WTC11 (cell line): ENCODE data around the gene AP3D1. TPM values are rescaled to one million over a fixed set of nuclear protein-coding genes. Genes with fewer than 3 reads are reported as not detected.
A peak's percentile ranks its signal among the peaks of the same experiment; 100 is the strongest.

ENCODE experiments used
- ATF2 ChIP-seq: sonication (generic); formaldehyde crosslinking; IDR thresholded peaks from 2 replicates; pipeline ENCODE4 v1.8.1; 2022; ENCODE audit warnings: low read depth, missing genetic modification reagents, borderline replicate concordance
- CDX4 ChIP-seq: fragments of 250-450 bp; sonication (Bioruptor Pico); IDR thresholded peaks from 2 replicates; pipeline ENCODE4 v1.9.0; 2021; ENCODE audit warnings: moderate library complexity, mild to moderate bottlenecking, inconsistent platforms, borderline replicate concordance
- CREB1 ChIP-seq: sonication (generic); formaldehyde crosslinking; IDR thresholded peaks from 2 replicates; pipeline ENCODE4 v1.8.0; 2023; ENCODE audit warnings: mild to moderate bottlenecking, missing genetic modification reagents
- CTCF ChIP-seq: fragments of 200-600 bp; IDR thresholded peaks from 2 replicates; pipeline ENCODE4 v1.8.0; 2022; ENCODE audit warnings: antibody characterized with exemption
- E2F4 ChIP-seq: sonication (generic); formaldehyde crosslinking; IDR thresholded peaks from 2 replicates; pipeline ENCODE4 v1.8.1; 2022; ENCODE audit warnings: low read depth, mild to moderate bottlenecking, moderate library complexity, missing genetic modification reagents, borderline replicate concordance
- ESRRA ChIP-seq: sonication (generic); formaldehyde crosslinking; IDR thresholded peaks from 2 replicates; pipeline ENCODE4 v1.8.1; 2022; ENCODE audit warnings: mild to moderate bottlenecking, missing genetic modification reagents, borderline replicate concordance
- ETV6 ChIP-seq: sonication (generic); formaldehyde crosslinking; IDR thresholded peaks from 2 replicates; pipeline ENCODE4 v1.8.1; 2022; ENCODE audit warnings: mild to moderate bottlenecking, missing genetic modification reagents
- FOXJ3 ChIP-seq: sonication (generic); formaldehyde crosslinking; IDR thresholded peaks from 2 replicates; pipeline ENCODE4 v1.9.0; 2021; ENCODE audit warnings: missing genetic modification reagents, mild to moderate bottlenecking, borderline replicate concordance
- FOXP1 ChIP-seq: sonication (generic); formaldehyde crosslinking; IDR thresholded peaks from 2 replicates; pipeline ENCODE4 v1.8.0; 2022; ENCODE audit warnings: missing genetic modification reagents, mild to moderate bottlenecking, moderate library complexity, borderline replicate concordance
- MXD4 ChIP-seq: fragments of 250-450 bp; sonication (Bioruptor Pico); IDR thresholded peaks from 2 replicates; pipeline ENCODE4 v1.8.0; 2021; ENCODE audit warnings: mild to moderate bottlenecking, moderate library complexity, borderline replicate concordance
- NFE2L1 ChIP-seq: sonication (generic); formaldehyde crosslinking; IDR thresholded peaks from 2 replicates; pipeline ENCODE4 v1.8.1; 2023; ENCODE audit warnings: missing genetic modification reagents
- NR2C2 ChIP-seq: sonication (generic); formaldehyde crosslinking; IDR thresholded peaks from 2 replicates; pipeline ENCODE4 v1.8.0; 2022; ENCODE audit warnings: mild to moderate bottlenecking, missing genetic modification reagents
- TCF7 ChIP-seq: sonication (generic); formaldehyde crosslinking; IDR thresholded peaks from 2 replicates; pipeline ENCODE4 v1.8.0; 2022; ENCODE audit warnings: mild to moderate bottlenecking, low read depth, missing genetic modification reagents, moderate library complexity
- TEAD4 ChIP-seq: sonication (generic); formaldehyde crosslinking; IDR thresholded peaks from 2 replicates; pipeline ENCODE4 v1.8.0; 2022; ENCODE audit warnings: mild to moderate bottlenecking, missing genetic modification reagents
- USF1 ChIP-seq: sonication (generic); formaldehyde crosslinking; IDR thresholded peaks from 2 replicates; pipeline ENCODE4 v1.8.0; 2022; ENCODE audit warnings: mild to moderate bottlenecking, missing genetic modification reagents
- USF2 ChIP-seq: sonication (generic); formaldehyde crosslinking; IDR thresholded peaks from 2 replicates; pipeline ENCODE4 v1.8.1; 2023; ENCODE audit warnings: mild to moderate bottlenecking, missing genetic modification reagents, moderate library complexity
- ZBTB21 ChIP-seq: sonication (generic); formaldehyde crosslinking; IDR thresholded peaks from 2 replicates; pipeline ENCODE4 v1.8.1; 2023; ENCODE audit warnings: mild to moderate bottlenecking, missing genetic modification reagents, borderline replicate concordance
- ZNF138 ChIP-seq: sonication (generic); formaldehyde crosslinking; conservative IDR thresholded peaks from 2 replicates; pipeline ENCODE4 v1.8.1; 2022; ENCODE audit warnings: mild to moderate bottlenecking, moderate library complexity, missing genetic modification reagents
- ZNF219 ChIP-seq: sonication (generic); formaldehyde crosslinking; IDR thresholded peaks from 2 replicates; pipeline ENCODE4 v1.8.0; 2023; ENCODE audit warnings: missing genetic modification reagents, mild to moderate bottlenecking, borderline replicate concordance
- ZNF263 ChIP-seq: sonication (generic); formaldehyde crosslinking; IDR thresholded peaks from 2 replicates; pipeline ENCODE4 v1.8.1; 2022; ENCODE audit warnings: low read depth, mild to moderate bottlenecking, moderate library complexity, missing genetic modification reagents
- ZNF396 ChIP-seq: fragments of 250-450 bp; sonication (Bioruptor Pico); IDR thresholded peaks from 2 replicates; pipeline ENCODE4 v1.8.0; 2021; ENCODE audit warnings: mild to moderate bottlenecking, moderate library complexity, borderline replicate concordance
- ZNF423 ChIP-seq: fragments of 250-450 bp; sonication (Bioruptor Pico); IDR thresholded peaks from 2 replicates; pipeline ENCODE4 v2.1.2; 2022; ENCODE audit warnings: mild to moderate bottlenecking, moderate library complexity
- total RNA-seq: library from RNA; stranded (reverse); gene quantifications from 3 replicates; pipeline ENCODE4 v1.2.3, GENCODE V29; 2021
- TF ChIP-seq, protein P1 (sequence below): sonication (generic); formaldehyde crosslinking; IDR thresholded peaks from 2 replicates; pipeline ENCODE4 v1.8.0; 2022; ENCODE audit warnings: mild to moderate bottlenecking, missing genetic modification reagents
- TF ChIP-seq, protein P2 (sequence below): sonication (generic); formaldehyde crosslinking; IDR thresholded peaks from 2 replicates; pipeline ENCODE4 v1.8.0; 2022; ENCODE audit warnings: mild to moderate bottlenecking, missing genetic modification reagents
- TF ChIP-seq, protein P3 (sequence below): sonication (generic); formaldehyde crosslinking; IDR thresholded peaks from 2 replicates; pipeline ENCODE4 v1.8.0; 2023; ENCODE audit warnings: missing genetic modification reagents, mild to moderate bottlenecking, borderline replicate concordance

The AP3D1 gene
- total RNA-seq, 1 experiment from 2014 or later, result 190 TPM

DNA sequence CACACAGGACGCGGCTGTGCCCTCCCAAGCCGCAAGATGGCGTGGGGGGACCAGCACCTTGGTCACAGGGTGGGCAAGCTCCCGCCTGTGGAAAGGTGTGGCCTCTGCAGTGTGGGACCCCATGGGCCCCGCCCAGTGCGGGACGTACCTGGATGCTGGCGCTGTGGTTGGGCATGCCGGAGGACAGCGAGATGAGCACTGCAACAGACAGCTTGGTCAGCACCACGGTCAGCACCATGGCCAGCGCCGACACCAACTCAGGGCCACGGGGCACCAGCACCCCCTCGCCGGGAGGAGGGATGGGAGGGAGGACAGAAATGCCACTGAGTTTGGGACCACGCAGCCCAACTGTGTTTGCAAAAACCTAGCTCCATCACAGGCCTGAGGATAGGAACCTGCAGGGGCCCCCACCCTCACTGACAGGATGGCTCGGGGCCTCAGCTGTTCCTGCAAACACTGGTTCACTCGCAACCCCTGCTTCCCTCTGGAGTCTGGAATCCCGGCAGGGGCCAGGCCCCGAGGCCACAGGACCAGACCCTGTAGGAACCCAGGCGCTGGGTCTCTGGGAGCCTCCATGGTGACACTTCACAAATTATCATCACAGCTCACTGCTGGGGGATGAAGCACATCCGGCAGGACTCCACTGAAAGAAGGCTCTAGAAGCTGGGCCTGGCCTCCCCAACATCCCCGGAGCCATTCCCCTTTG, 27.5 kb downstream of the AP3D1 start (continued):
- TF ChIP-seq E2F4 (CRISPR knock-in tag) (peak; percentile 70; the same call in 1 of the 2 replicates), ZNF263 (CRISPR knock-in tag) (peak; percentile 74; the same call in 1 of the 2 replicates), ETV6 (CRISPR knock-in tag) (no peak), FOXP1 (CRISPR knock-in tag) (peak; percentile 91), FOXJ3 (no peak), TEAD4 (peak; percentile 61; the same call in 1 of the 2 replicates), CDX4 (CRISPR knock-in tag) (no peak), CREB1 (CRISPR knock-in tag) (0 out of 2 replicates have a peak, but pooled peaks have one; percentile 32), ATF2 (CRISPR knock-in tag) (no peak), ZBTB21 (CRISPR knock-in tag) (peak; percentile 60; the same call in 1 of the 2 replicates), USF1 (peak; percentile 45; the same call in 1 of the 2 replicates), ZNF423 (no peak), TCF7 (peak; percentile 87), ZNF138 (no peak), NR2C2 (CRISPR knock-in tag) (no peak), USF2 (CRISPR knock-in tag) (no peak), MXD4 (CRISPR knock-in tag) (no peak), ZNF396 (no peak), ZNF219 (CRISPR knock-in tag) (peak; percentile 88; the same call in 1 of the 2 replicates), CTCF (no peak), NFE2L1 (CRISPR knock-in tag) (peak; percentile 88), ESRRA (peak; percentile 61; the same call in 1 of the 2 replicates)
- TF ChIP-seq, protein P1, sequence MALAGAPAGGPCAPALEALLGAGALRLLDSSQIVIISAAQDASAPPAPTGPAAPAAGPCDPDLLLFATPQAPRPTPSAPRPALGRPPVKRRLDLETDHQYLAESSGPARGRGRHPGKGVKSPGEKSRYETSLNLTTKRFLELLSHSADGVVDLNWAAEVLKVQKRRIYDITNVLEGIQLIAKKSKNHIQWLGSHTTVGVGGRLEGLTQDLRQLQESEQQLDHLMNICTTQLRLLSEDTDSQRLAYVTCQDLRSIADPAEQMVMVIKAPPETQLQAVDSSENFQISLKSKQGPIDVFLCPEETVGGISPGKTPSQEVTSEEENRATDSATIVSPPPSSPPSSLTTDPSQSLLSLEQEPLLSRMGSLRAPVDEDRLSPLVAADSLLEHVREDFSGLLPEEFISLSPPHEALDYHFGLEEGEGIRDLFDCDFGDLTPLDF (CRISPR knock-in tag), result peak; percentile 72; the same call in 1 of the 2 replicates
- TF ChIP-seq, protein P2, sequence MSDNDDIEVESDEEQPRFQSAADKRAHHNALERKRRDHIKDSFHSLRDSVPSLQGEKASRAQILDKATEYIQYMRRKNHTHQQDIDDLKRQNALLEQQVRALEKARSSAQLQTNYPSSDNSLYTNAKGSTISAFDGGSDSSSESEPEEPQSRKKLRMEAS, result no peak; the same call in 1 of the 2 replicates
- TF ChIP-seq, protein P3, sequence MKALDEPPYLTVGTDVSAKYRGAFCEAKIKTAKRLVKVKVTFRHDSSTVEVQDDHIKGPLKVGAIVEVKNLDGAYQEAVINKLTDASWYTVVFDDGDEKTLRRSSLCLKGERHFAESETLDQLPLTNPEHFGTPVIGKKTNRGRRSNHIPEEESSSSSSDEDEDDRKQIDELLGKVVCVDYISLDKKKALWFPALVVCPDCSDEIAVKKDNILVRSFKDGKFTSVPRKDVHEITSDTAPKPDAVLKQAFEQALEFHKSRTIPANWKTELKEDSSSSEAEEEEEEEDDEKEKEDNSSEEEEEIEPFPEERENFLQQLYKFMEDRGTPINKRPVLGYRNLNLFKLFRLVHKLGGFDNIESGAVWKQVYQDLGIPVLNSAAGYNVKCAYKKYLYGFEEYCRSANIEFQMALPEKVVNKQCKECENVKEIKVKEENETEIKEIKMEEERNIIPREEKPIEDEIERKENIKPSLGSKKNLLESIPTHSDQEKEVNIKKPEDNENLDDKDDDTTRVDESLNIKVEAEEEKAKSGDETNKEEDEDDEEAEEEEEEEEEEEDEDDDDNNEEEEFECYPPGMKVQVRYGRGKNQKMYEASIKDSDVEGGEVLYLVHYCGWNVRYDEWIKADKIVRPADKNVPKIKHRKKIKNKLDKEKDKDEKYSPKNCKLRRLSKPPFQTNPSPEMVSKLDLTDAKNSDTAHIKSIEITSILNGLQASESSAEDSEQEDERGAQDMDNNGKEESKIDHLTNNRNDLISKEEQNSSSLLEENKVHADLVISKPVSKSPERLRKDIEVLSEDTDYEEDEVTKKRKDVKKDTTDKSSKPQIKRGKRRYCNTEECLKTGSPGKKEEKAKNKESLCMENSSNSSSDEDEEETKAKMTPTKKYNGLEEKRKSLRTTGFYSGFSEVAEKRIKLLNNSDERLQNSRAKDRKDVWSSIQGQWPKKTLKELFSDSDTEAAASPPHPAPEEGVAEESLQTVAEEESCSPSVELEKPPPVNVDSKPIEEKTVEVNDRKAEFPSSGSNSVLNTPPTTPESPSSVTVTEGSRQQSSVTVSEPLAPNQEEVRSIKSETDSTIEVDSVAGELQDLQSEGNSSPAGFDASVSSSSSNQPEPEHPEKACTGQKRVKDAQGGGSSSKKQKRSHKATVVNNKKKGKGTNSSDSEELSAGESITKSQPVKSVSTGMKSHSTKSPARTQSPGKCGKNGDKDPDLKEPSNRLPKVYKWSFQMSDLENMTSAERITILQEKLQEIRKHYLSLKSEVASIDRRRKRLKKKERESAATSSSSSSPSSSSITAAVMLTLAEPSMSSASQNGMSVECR, result peak; percentile 75; the same call in 1 of the 2 replicates
